Activated naive CD8-positive, alpha-beta T cell treated with anti-CD3 and anti-CD28 coated beads, Interleukin-2, amount 50 U/mL, for 16 hours (primary cell): Measurements from ENCODE around the gene ABTB1.
"Not testable (repeated sequence)": the region's sequence is repeated elsewhere in the genome, so short reads cannot be mapped to it uniquely, and the experiment has no call there.

Experiments
- DNase-seq: peaks from one replicate; pipeline ENCODE4 v3.0.0-alpha.2; 2020; ENCODE audit warnings: low read depth, low spot score

ABTB1 gene

DNA sequence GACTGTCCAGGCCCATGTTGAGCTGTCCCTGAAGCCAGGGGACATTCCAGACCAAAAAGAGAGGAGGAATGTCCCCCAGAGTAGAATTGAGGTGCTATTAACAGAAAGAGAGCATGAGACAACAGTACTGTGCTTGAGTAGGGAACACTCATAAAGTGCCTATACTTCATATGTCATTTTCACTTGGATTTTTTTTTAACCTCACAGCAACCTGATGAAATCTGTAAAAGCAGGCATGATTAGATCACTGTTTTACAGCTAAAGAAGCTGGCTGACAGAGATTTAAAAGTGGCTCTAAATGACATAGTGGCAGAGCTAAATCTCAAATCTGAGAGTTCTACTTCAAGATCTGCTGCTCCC, 24.9 kb upstream of the ABTB1 start:
- no peak for DNase-seq

- DNase-seq, result no peak
Observed at GRCh38 chr3:127650236-127650635, 22.5 kb upstream of the ABTB1 start.

DNA sequence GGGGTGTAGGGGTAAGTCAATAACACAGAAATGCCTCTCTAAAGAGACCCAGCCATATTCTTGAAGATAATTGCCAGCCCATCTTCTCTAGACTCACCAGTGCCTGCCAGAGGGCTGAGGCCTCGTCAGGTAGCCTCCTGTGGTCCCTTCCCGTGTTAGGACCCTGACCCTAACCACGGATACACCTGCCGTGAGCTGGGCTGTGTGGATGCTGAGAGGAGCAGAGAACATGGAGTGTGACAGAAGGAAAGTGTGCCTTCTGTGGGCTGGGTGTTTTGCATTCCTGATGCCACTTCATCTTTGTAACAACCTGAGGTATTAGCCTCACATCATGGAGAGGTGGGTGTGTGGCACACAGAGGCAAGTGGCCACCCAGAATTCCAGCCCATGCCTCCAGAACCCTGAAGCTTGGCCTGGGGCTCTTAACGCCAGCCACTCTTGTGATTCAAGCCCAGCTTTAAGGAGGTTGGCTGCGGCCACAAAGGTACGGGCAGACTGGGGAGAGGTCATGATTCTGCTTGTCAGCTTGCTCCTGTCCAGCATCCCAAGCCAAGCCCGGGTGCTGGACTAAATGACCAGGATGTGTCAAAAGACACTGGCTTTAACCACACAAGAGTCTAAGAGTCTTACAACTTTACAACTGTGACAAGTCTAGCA, 21.1 kb upstream of the ABTB1 start:
- DNase-seq, result no peak

GRCh38 chr3:127652246-127652995, 20.3 kb upstream of the ABTB1 start:
- no peak for DNase-seq

GRCh38 chr3:127654374-127654773, 18.4 kb upstream of the ABTB1 start:
- DNase-seq, result no peak

DNA sequence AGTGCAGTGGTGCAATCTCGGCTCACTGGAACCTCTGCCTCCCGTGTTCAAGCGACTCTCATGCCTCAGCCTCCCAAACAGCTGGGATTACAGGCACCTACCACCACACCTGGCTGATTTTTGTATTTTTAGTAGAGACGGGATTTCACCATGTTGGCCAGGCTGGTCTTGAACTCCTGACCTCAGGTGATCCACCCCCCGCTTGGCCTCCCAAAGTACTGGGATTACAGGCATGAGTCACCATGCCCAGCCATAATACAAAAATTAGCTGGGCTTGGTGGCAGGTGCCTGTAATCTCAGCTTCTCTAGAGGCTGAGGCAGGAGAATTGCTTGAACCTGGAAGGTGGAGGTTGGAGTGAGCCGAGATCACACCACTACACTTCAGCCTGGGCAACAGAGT, 17.8 kb upstream of the ABTB1 start:
- DNase-seq, result not testable (repeated sequence)

DNA sequence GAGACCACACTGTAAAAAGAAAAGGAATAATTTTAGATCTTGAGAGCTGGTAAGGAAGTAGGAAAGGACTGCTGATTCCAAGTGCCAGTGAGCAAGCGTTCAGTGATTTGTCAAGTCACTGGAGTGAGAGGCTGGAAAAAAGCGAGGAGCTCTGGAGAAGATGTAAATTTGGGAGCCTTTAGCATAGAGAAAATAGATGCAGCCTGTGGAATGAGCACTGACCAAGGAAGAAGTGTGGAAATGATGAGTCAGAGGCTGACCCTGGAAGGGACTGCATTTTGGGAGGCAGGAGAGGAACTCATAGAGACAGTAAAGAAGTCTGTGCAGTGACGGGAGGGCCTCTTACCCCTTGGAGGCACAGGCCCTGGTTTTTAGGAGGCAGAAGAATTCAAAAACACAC, 17.1 kb upstream of the ABTB1 start:
- DNase-seq, result no peak

- DNase-seq, result no peak
Observed at GRCh38 chr3:127656906-127657305, 15.8 kb upstream of the ABTB1 start.

GRCh38 chr3:127658234-127658633, 14.5 kb upstream of the ABTB1 start:
- DNase-seq, result no peak

- no peak for DNase-seq
Observed at GRCh38 chr3:127660621-127661251, 12.0 kb upstream of the ABTB1 start.

DNA sequence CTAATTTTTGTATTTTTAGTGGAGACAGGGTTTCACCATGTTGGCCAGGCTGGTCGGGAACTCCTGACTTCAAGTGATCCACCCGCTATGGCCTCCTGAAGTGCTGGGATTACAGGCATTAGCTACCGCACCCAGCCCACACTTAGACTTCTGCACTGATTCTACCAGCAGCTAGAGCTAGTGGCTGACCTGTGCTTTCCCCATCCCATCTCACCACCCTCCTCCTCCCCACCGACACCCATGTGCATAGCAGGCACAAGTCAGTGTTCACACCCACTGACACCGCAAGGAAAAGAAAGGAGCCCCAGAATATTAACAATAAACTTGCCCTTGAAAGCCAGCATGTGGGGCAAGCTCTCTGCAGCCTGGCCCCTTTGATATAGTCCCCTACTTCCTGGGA, 11.2 kb upstream of the ABTB1 start:
- no peak for DNase-seq

DNA sequence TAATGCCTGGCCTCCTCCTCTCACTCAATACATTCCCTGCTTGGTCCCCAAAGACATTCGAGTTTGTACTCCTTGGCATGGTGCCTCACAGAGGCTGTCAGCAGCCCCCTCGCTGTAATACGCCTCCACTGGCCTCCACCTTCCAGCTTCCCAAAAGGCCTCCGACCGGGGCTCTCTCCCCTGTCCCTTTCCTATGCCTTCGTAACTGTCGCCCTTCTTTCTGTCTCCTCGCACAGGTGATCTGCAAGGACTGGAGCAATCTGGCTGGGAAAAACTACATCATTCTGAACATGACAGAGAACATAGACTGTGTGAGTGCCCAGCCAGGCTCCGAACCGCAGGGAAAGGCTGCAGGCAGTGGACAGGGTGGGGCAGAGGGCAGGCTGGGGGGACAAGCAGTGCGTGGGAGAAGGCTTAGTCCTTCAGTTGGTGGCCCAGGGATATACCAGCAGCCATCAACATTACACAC, 10.7 kb upstream of the ABTB1 start:
- DNase-seq, result no peak

DNA sequence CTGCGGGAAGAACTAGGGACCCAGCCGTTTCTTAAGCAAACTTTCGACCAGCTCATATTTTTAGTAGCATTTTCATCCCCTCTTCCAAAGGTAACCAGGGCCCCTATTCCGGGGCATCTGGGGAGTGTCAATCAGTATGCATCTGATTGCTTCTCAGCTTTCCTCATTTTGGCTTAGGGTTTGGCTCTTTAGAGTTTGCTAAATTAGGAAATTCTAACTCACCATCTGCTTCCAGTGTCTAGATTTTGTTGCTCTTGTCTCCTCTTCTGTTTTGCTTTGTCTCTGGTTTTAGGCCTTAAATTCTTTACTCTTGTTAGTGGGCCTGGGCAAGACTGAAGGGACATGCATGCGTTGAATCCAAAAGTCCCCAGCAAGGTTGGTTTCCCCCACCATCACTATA, 9.6 kb upstream of the ABTB1 start:
- no peak for DNase-seq

DNA sequence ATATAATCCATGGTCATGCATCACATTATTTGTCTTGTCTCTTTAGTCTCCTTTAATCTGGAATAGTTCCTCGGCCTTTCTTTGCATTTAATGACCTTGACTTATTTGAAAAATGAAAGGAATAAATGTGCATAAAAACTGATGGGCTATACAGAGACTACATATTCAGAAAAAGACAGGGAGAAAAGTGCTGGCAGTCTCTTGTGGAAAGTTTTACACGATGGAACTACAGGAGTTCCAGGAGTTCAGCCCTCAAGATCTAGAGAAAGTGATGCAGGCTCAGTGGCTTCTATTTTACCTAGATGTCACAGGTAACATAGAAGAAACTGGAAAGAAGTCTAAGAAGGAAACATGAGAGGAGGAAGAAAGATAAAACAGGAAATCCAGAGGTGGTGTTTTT, 7.6 kb upstream of the ABTB1 start:
- no peak for DNase-seq

DNA sequence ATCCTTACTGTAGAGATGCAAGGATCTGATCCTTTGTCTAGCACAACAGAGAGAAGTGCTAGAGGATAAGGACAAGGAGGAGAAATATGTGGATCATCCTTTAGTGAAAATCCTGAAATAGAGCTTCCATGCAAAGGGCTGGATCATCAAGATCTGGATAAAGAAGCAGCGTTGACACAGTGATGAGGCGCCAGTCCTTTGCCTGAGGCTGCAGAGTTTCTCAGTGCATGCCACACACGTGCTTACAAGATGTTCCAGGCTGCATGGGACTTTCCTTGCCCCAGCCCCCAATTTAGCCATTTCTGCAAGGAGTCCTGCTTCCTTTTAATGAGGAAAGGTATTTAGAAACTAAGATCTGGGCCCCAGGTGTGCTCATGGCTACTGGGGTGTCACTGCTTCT, 7.2 kb upstream of the ABTB1 start:
- no peak for DNase-seq

DNA sequence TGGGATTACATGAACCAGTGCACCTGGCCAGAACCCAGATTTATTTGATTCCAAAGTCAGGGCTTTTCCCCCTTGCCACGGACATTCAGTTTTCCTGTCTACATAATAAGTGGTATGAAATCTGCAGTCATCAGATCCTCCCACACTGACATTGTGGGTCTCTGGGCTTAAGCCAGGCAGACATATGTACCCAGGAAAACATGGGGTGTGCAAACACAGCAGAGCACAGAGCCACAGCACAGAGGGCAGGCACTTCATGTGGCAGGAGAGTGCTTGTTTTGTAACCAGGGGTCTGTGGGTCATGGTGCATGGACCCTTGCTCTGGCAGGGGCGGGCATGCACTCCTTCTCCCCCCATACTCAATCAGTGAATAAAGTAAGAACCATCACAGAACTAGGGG, 6.1 kb upstream of the ABTB1 start:
- no peak for DNase-seq

- no peak for DNase-seq
Observed at GRCh38 chr3:127667119-127667681, 5.6 kb upstream of the ABTB1 start.

GRCh38 chr3:127668906-127669305, 3.8 kb upstream of the ABTB1 start:
- DNase-seq, result no peak

- no peak for DNase-seq
Observed at GRCh38 chr3:127669541-127670228, 3.1 kb upstream of the ABTB1 start.

DNA sequence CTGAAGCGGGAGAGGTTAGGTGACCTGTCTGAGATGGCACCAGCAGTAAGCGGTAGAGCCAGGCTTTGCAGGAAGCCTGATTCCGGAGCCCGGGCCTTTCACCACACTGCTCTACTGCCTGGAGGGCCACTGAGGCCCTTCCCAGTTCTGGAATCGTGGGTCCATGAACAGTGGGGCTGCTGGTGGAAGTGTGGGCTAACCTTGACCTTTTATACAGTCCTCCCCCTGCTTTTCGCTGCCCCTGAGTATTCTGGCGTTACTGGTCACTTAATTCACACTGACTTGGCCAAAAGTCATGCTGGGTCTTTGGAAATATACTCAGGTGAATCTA, 2.6 kb upstream of the ABTB1 start:
- no peak for DNase-seq

DNA sequence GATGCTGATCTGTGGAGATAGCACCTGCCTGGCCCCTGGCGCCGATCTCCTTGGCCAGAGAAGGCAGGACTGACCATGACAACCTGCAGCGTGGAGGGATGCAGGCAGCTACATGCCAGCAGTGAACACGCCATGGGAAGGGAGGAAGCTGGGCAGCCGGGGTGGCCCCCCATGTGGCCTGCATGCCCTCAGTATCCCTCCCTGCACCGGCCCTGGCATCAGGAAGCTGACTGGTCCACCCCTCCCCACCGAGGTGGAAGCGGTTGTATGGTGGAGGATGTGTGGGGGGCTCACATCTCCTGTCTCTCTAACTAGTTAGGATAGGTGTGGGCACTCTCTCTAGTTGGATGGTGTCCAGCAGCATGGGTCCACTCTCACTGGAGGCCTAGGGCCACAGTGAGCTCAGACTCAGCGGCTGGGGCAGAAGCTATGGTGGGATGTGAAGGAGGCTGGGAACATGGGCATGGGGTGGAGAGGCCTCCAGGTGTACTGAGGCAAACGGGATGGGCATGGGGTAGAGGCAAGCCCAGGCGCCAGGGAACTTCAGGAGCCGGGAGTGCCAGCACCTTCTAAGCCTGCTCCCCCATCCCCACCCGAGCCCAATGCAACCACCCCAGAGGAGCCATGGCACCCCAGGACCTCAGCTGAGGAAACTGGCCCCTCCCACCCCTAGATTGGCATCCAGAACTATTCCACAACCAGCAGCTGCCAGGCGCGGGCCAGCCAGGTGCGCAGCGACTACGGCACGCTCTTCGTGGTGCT, 1.8 kb upstream of the ABTB1 start:
- no peak for DNase-seq
